MCF 10A (cell line): ENCODE results near the gene TMEM170B. TPM values are rescaled to one million over a fixed set of nuclear protein-coding genes. Genes with fewer than 3 reads are reported as not detected.

Source experiments
- BruUV-seq: library from RNA; stranded (reverse); fragments of 400-500 nt; replicated peaks from 2 replicates; lab custom pipeline; 2021; lab: Mats Ljungman, UMichigan
- CTCF ChIA-PET: fragments of 300-600 bp; sonication (Branson Sonifier 250); formaldehyde crosslinking; extraction: SDS; loops from one replicate; lab custom pipeline; 2021; ENCODE audit warnings: antibody characterized with exemption, inconsistent platforms; lab: Yijun Ruan, JAX
- POLR2A ChIA-PET: fragments of 300-600, 350-650 bp; sonication (Branson Sonifier 250); formaldehyde crosslinking; extraction: SDS; loops from one replicate; lab custom pipeline; 2020; ENCODE audit warnings: antibody characterized with exemption, inconsistent platforms; lab: Yijun Ruan, JAX
- DNase-seq: peaks from one replicate; pipeline ENCODE4 v3.0.0-alpha.2; 2018; ENCODE audit not compliant: unreplicated experiment
- H3K27ac Mint-ChIP-seq: one replicate; pipeline ENCODE4 v1.8.0; 2022; ENCODE audit warnings: mild to moderate bottlenecking, low read depth, mixed read lengths; ENCODE audit not compliant: unreplicated experiment
- H3K27me3 Mint-ChIP-seq: one replicate; pipeline ENCODE4 v1.8.0; 2022; ENCODE audit warnings: mixed read lengths; ENCODE audit not compliant: insufficient read depth, unreplicated experiment
- H3K36me3 Mint-ChIP-seq: one replicate; pipeline ENCODE4 v1.8.0; 2022; ENCODE audit warnings: mild to moderate bottlenecking, moderate library complexity, mixed read lengths; ENCODE audit not compliant: insufficient read depth, unreplicated experiment
- H3K4me1 Mint-ChIP-seq: one replicate; pipeline ENCODE4 v1.8.0; 2022; ENCODE audit warnings: mixed read lengths; ENCODE audit not compliant: insufficient read depth, unreplicated experiment
- H3K4me3 Mint-ChIP-seq: one replicate; pipeline ENCODE4 v1.8.0; 2022; ENCODE audit warnings: mild to moderate bottlenecking, moderate library complexity, mixed read lengths; ENCODE audit not compliant: unreplicated experiment
- H3K9me3 Mint-ChIP-seq: one replicate; pipeline ENCODE4 v1.8.0; 2022; ENCODE audit warnings: mixed read lengths; ENCODE audit not compliant: unreplicated experiment
- CTCF ChIP-seq: fragments of 200-600 bp; IDR thresholded peaks from one replicate; pipeline ENCODE4 v1.8.0; 2022; ENCODE audit warnings: antibody characterized with exemption, mild to moderate bottlenecking; ENCODE audit not compliant: unreplicated experiment
- intact Hi-C: fragments of 100-400 bp; cut with micrococcal nuclease; formaldehyde crosslinking; loops from 2 replicates; pipeline ENCODE4 v1.14.1; 2022
- total RNA-seq: library from RNA; stranded (reverse); gene quantifications from 2 replicates; pipeline ENCODE4 v1.2.3, GENCODE V29; 2022

The TMEM170B gene
- total RNA-seq, 1 experiment from 2014 or later = 0.70 TPM

GRCh38 chr6:11631539-11631938, 94.0 kb downstream of the TMEM170B start:
- CTCF ChIA-PET = interaction anchor here (0.7 to 1.2 kb wide), 2 partner anchors 11 to 46 kb away, joined by 3 read pairs; no protein-coding TSS in a partner anchor
- Mint-ChIP-seq H3K27me3 (no peaks in the 10 kb centered on the region), H3K4me1 (no peaks in the 10 kb centered on the region)

DNA sequence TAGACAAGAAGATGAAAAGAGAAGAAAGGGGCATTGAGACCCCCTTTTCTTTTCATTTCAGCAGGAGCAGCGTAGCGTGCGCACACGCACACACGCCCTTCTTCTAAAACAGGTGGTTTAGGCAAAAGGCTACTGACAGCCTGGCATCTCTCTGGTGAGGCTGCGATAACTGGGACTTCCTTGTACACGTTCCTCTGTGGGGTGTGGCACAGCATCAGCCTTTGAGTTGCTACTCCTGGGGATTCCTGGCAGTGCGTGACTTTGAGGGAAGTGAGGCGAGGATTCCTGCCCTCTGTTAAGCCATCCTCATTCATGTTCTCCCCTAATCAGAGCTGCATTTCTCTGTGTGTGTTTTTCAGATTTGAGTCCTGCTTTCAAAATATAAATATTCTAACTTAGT, 94.7 kb downstream of the TMEM170B start:
- no TSS peak for BruUV-seq
- no peaks in the 10 kb centered on the region for H3K27me3 Mint-ChIP-seq
- TF ChIP-seq CTCF = no peak
- intact Hi-C loops = no loop called here
- H3K4me3 Mint-ChIP-seq = no peak overlapping the region
- POLR2A ChIA-PET = interaction anchor here (0.8 kb wide), 1 partner anchor 266 kb away, joined by 3 read pairs; no protein-coding TSS in a partner anchor
- H3K4me1 Mint-ChIP-seq = no peaks in the 10 kb centered on the region
- no peaks in the 10 kb centered on the region for H3K9me3 Mint-ChIP-seq
- DNase-seq = peak; percentile 33
- H3K36me3 Mint-ChIP-seq = no peaks in the 10 kb centered on the region
- CTCF ChIA-PET = interaction anchor here (1.2 kb wide), 1 partner anchor 11 kb away, joined by 3 read pairs; no protein-coding TSS in a partner anchor
- H3K27ac Mint-ChIP-seq = no peak overlapping the region

More at GRCh38 chr6:11631539-11631938, 94.0 kb downstream of the TMEM170B start:
- no peak for TF ChIP-seq CTCF
- intact Hi-C loops = no loop called here
- Mint-ChIP-seq H3K9me3 (no peaks in the 10 kb centered on the region), H3K27ac (no peak overlapping the region), H3K4me3 (no peak overlapping the region), H3K36me3 (no peaks in the 10 kb centered on the region)
- no TSS peak for BruUV-seq
- DNase-seq = no peak
- POLR2A ChIA-PET = interaction anchor here (0.8 kb wide), 1 partner anchor 265 kb away, joined by 3 read pairs; no protein-coding TSS in a partner anchor

DNA sequence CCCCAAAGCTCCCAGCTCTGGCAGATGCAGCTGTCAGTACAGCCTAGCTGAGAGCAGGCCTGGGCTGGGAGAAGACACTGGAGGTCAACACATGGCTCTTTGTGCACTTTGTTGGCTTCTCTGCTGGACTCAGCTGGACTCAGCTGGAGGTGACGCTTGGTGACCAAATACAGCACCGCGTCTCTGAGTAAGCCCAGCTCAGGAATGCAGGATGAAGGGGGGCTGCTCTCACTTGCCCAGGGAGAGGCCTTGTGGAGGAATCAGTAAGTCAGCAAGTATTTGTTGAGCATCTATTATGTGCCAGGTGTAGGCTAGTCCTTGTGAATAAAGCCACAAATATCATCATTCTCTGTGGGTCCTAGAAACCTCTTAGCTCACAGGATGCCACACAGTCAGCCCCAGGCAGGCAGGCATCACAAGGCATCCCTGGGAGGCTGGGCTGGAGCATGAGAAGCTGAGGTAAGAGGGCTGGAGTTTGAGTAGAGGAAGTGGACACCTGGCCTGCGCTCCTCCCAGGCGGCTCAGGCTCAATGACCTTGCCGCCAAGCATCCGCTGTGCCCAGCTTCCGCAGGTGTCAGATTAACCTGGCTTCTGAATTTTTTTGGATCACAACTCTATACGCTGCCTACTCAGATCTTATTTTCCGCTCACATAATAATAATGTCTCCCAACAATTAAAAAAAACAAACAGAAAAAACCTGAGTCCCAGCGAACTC, 95.4 kb downstream of the TMEM170B start:
- POLR2A ChIA-PET = interaction anchor here (0.7 kb wide), 1 partner anchor 381 kb away, joined by 3 read pairs; no protein-coding TSS in a partner anchor

More for the DNA sequence above, 95.4 kb downstream of the TMEM170B start:
- Mint-ChIP-seq H3K9me3 (no peaks in the 10 kb centered on the region), H3K4me3 (no peak overlapping the region), H3K27ac (no peak overlapping the region), H3K4me1 (no peaks in the 10 kb centered on the region), H3K27me3 (no peaks in the 10 kb centered on the region), H3K36me3 (no peaks in the 10 kb centered on the region)
- TF ChIP-seq CTCF = no peak
- intact Hi-C loops = no loop called here
- CTCF ChIA-PET = no interaction called here
- BruUV-seq = no TSS peak
- DNase-seq = no peak

Other genes with a start within 250 kb of the TMEM170B start
- gene ADTRP, start 241.1 kb downstream of the TMEM170B start, total RNA-seq = 14.8 and 25.3 TPM in 2 replicates